Kidney (tissue), 14 donors: ENCODE data around the gene FAM20A. TPM values are rescaled to one million over a fixed set of nuclear protein-coding genes. Genes with fewer than 3 reads are reported as not detected.

Source experiments
- DNase-seq, 5 donors: peaks; one replicate each; pipeline ENCODE4 v3.0.0-alpha.2; 2013 to 2020
- FAIRE-seq: peaks from 2 replicates; lab custom pipeline; 2012; peaks lifted over from hg19 to GRCh38; lab: Jason Lieb, UNC
- H3K27ac ChIP-seq, 2 donors: one replicate each; pipeline ENCODE4 v1.7.0; 2013; ENCODE audit warnings: low read depth in 2 of 2, low read length in 2 of 2, inconsistent platforms in 1 of 2
- H3K27me3 ChIP-seq: one replicate; pipeline ENCODE4 v1.7.1; 2013; ENCODE audit warnings: low read length, inconsistent platforms; ENCODE audit not compliant: control insufficient read depth, insufficient read depth
- H3K36me3 ChIP-seq, 3 donors: one replicate each; pipeline versions ENCODE4 v1.7.0 to v1.7.1; 2013; ENCODE audit warnings: low read length in 3 of 3, control low read depth in 1 of 3, inconsistent platforms in 1 of 3; ENCODE audit not compliant: insufficient read depth in 3 of 3, control insufficient read depth in 2 of 3
- H3K4me1 ChIP-seq, 3 donors: one replicate each; pipeline versions ENCODE4 v1.7.0 to v1.7.1; 2013; ENCODE audit warnings: low read length in 3 of 3, inconsistent platforms in 1 of 3, low read depth in 1 of 3; ENCODE audit not compliant: control insufficient read depth in 2 of 3, insufficient read depth in 2 of 3
- H3K4me3 ChIP-seq, 3 donors: one replicate each; pipeline versions ENCODE4 v1.7.0 to v1.8.1; 2013; ENCODE audit warnings: low read length in 3 of 3, control low read depth in 1 of 3, inconsistent platforms in 1 of 3
- H3K9ac ChIP-seq, 3 donors: one replicate each; pipeline versions ENCODE4 v1.7.0 to v1.7.1; 2013; ENCODE audit warnings: low read length in 3 of 3, control low read depth in 1 of 3, inconsistent platforms in 1 of 3
- H3K9me3 ChIP-seq, 3 donors: one replicate each; pipeline versions ENCODE4 v1.7.0 to v1.7.1; 2013; ENCODE audit warnings: low read length in 3 of 3, control low read depth in 1 of 3, inconsistent platforms in 1 of 3; ENCODE audit not compliant: control insufficient read depth in 2 of 3, insufficient read depth in 1 of 3
- intact Hi-C: fragments of 100-400 bp; cut with DNase I; formaldehyde crosslinking; loops from one replicate; pipeline ENCODE4 v1.11.1; 2022
- polyA plus RNA-seq: library from polyadenylated mRNA; stranded (reverse); fragments of 350-450 nt; fragmentation: Illumina TruSeq; extraction: RNeasy Lipid Tissue Mini Kit (QIAGEN cat#74804); gene quantifications from one replicate; pipeline ENCODE4 v1.2.3, GENCODE V29; 2014; ENCODE audit warnings: low read depth, low replicate concordance; ENCODE audit not compliant: insufficient read depth
- total RNA-seq: library from RNA; stranded (reverse); fragmentation: NEBNext Ultra II Directional; extraction: Animal tissue kit (Norgen Biotek cat#: 25700); gene quantifications from one replicate; pipeline ENCODE4 v1.2.1, GENCODE V29; 2021
- TF ChIP-seq, protein P1 (sequence below): IDR thresholded peaks from 3 replicates; pipeline ENCODE4 v1.5.1; 2012; ENCODE audit warnings: mild to moderate bottlenecking, moderate library complexity, borderline replicate concordance; ENCODE audit not compliant: insufficient read depth; ENCODE audit errors: extremely low read depth
- donor health status: control.
- donor health status: control.
- donor health status: control.
- donor health status: control.
- donor health status: control.
- donor health status: DM: yes; HTN: yes; CAD: no.
- donor health status: Normal renal cell carcinoma (clear cell type).

The FAM20A gene
- total and polyA plus RNA-seq, 2 donors from 2014 or later, result 65.8 to 77.7 TPM

DNA sequence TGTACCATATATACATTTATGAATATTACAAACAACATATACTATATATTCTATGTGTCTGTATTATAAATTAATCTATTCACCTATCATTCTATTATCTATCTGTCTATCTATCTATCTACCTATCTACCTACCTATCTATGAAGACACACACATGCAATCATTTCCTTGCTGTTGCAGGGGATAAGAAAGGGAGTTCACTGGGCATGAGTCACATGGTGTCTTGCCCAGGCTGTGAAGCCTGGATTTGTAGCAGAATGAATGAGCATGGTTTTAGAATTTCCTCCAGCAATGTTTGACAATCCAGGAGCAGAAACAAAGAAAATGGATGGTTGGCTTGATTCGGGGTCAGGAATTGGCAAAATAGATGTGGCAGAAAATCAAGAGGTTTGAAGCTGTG is 23.2 kb upstream of the FAM20A start:
- H3K9ac ChIP-seq, result no peak overlapping the region
- H3K9me3 ChIP-seq, result no peaks in the 10 kb centered on the region
- intact Hi-C loops, result no loop called here
- FAIRE-seq (no peak), DNase-seq (no peak)
- H3K36me3 ChIP-seq, result no peaks in the 10 kb centered on the region
- H3K27me3 ChIP-seq, result no peaks in the 10 kb centered on the region
- H3K4me3 ChIP-seq, result no peak overlapping the region
- TF ChIP-seq, protein P1, sequence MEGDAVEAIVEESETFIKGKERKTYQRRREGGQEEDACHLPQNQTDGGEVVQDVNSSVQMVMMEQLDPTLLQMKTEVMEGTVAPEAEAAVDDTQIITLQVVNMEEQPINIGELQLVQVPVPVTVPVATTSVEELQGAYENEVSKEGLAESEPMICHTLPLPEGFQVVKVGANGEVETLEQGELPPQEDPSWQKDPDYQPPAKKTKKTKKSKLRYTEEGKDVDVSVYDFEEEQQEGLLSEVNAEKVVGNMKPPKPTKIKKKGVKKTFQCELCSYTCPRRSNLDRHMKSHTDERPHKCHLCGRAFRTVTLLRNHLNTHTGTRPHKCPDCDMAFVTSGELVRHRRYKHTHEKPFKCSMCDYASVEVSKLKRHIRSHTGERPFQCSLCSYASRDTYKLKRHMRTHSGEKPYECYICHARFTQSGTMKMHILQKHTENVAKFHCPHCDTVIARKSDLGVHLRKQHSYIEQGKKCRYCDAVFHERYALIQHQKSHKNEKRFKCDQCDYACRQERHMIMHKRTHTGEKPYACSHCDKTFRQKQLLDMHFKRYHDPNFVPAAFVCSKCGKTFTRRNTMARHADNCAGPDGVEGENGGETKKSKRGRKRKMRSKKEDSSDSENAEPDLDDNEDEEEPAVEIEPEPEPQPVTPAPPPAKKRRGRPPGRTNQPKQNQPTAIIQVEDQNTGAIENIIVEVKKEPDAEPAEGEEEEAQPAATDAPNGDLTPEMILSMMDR, result no peak
- H3K27ac ChIP-seq, result no peak overlapping the region
- H3K4me1 ChIP-seq, result peaks cover 3 to 14% (median 9%) of the 10 kb centered on the region in 3 donors

DNA sequence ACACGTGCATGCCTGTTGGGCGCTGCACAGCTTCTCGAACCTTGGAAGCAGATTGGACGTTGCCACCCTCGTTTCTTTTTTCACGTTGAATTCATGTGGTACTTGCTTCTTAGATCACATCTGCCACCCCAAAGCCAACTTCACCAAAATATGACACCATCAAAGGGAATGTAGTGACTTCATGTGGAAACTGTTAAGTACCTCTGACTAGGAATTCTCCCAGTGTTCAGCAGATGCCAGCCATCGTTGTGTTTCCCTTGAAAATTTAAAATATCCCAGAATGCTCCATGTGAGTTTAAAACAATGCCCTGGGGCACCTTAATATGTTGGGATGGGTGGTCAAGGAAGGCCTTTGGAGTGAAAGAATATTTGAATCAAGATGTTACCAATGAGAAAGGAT is 22.6 kb upstream of the FAM20A start:
- intact Hi-C loops, result no loop called here
- TF ChIP-seq, protein P1, result no peak

DNA sequence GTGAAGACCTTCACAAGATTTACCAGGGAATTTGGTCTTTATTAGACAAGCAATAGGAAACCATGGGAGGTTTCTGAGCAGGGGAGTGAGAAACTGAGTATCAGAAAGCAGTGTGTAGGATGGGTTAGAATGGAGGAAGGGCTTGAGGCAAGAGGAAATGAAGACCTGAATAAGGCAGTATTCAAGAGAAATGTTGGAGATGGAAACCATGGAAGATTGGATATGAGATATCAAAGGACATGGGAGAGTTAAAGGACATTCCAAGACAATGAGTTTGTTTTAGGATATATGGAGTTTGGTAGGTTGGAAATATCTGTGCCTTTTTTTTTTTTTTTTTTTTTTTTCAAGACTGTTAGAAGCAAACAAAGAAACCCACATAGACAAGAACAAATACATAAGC is 21.3 kb upstream of the FAM20A start:
- FAIRE-seq (no peak), DNase-seq (no peak)
- no peak overlapping the region for H3K4me3 ChIP-seq
- H3K36me3 ChIP-seq, result no peaks in the 10 kb centered on the region
- intact Hi-C loops, result no loop called here
- H3K27ac ChIP-seq, result no peak overlapping the region
- H3K27me3 ChIP-seq, result no peaks in the 10 kb centered on the region
- H3K4me1 ChIP-seq, result peaks cover 0 to 5% (median 5%) of the 10 kb centered on the region in 3 donors
- H3K9ac ChIP-seq, result no peak overlapping the region
- TF ChIP-seq, protein P1, result no peak
- H3K9me3 ChIP-seq, result no peaks in the 10 kb centered on the region

More for the DNA sequence above, 22.6 kb upstream of the FAM20A start:
- no peaks in the 10 kb centered on the region for H3K9me3 ChIP-seq
- no peak overlapping the region for H3K27ac ChIP-seq
- H3K4me3 ChIP-seq, result no peak overlapping the region
- DNase-seq (no peak), FAIRE-seq (no peak)
- peaks cover 3 to 14% (median 9%) of the 10 kb centered on the region in 3 donors for H3K4me1 ChIP-seq
- no peaks in the 10 kb centered on the region for H3K36me3 ChIP-seq
- H3K9ac ChIP-seq, result no peak overlapping the region
- no peaks in the 10 kb centered on the region for H3K27me3 ChIP-seq

DNA sequence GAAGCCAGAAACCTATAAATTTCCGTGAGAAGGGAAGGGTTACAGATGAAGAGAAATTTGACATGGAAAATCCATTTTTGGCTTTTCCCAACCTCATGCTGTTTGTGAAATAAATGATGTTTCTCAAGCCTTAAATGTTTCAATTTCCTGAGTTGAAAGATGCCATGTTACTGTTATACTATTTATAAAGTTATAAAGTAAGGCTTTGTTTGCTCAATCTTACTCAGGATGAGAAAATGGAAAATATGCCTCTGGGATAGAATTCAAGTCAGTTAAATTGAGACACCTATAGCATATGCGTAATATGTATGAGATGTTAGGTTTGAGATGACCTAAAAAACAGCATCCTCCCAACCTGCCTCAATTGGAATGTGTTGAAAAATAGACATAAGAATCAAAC is 19.9 kb upstream of the FAM20A start:
- DNase-seq (no peak), FAIRE-seq (no peak)
- no peaks in the 10 kb centered on the region for H3K36me3 ChIP-seq
- no peaks in the 10 kb centered on the region for H3K9me3 ChIP-seq
- peaks cover 0 to 5% (median 5%) of the 10 kb centered on the region in 3 donors for H3K4me1 ChIP-seq
- no peaks in the 10 kb centered on the region for H3K27me3 ChIP-seq
- no peak overlapping the region for H3K27ac ChIP-seq
- H3K9ac ChIP-seq, result no peak overlapping the region
- H3K4me3 ChIP-seq, result no peak overlapping the region
- TF ChIP-seq, protein P1, result no peak
- intact Hi-C loops, result no loop called here
